MM.1S (cell line): ENCODE data around the gene LGR4.

Source experiments
- DNase-seq: peaks from one replicate; pipeline ENCODE4 v3.0.0-alpha.2; 2015
- H2AFZ ChIP-seq: fragments of 300-600 bp; sonication (generic); 2 replicates; pipeline ENCODE4 v1.6.0; 2016; ENCODE audit warnings: antibody characterized with exemption, low read length
- H3F3A ChIP-seq: fragments of 300-600 bp; sonication (generic); 2 replicates; pipeline ENCODE4 v1.6.1; 2016; ENCODE audit warnings: mild to moderate bottlenecking, antibody characterized with exemption, low read length, moderate library complexity, mixed read lengths; ENCODE audit not compliant: insufficient read depth
- H3K27ac ChIP-seq: fragments of 300-600 bp; sonication (generic); 2 replicates; pipeline ENCODE4 v1.5.1; 2016; ENCODE audit warnings: mild to moderate bottlenecking, low read length
- H3K27me3 ChIP-seq: fragments of 300-600 bp; sonication (generic); replicated peaks from 2 replicates; pipeline ENCODE4 v1.6.0; 2016; ENCODE audit warnings: low read length; ENCODE audit not compliant: insufficient read depth
- H3K36me3 ChIP-seq: fragments of 300-600 bp; sonication (generic); replicated peaks from 2 replicates; pipeline ENCODE4 v1.6.1; 2016; ENCODE audit warnings: mild to moderate bottlenecking, low read length, mixed read lengths; ENCODE audit not compliant: insufficient read depth
- H3K4me1 ChIP-seq: fragments of 300-600 bp; sonication (generic); 2 replicates; pipeline ENCODE4 v1.6.1; 2016; ENCODE audit warnings: low read length, mixed read lengths
- H3K4me2 ChIP-seq: fragments of 300-600 bp; sonication (generic); 2 replicates; pipeline ENCODE4 v1.6.0; 2016; ENCODE audit warnings: low read depth, low read length
- H3K4me3 ChIP-seq: fragments of 300-600 bp; sonication (generic); 2 replicates; pipeline ENCODE4 v1.5.1; 2016; ENCODE audit warnings: low read length, mixed read lengths
- H3K79me2 ChIP-seq: fragments of 300-600 bp; sonication (generic); 2 replicates; pipeline ENCODE4 v1.6.1; 2016; ENCODE audit warnings: mixed run types, low read length, mixed read lengths
- H3K9ac ChIP-seq: fragments of 300-600 bp; sonication (generic); 2 replicates; pipeline ENCODE4 v1.6.1; 2016; ENCODE audit warnings: low read length, mixed read lengths
- H3K9me2 ChIP-seq: fragments of 300-600 bp; sonication (generic); replicated peaks from 2 replicates; pipeline ENCODE4 v1.6.1; 2016; ENCODE audit warnings: mild to moderate bottlenecking, low read length, mixed read lengths; ENCODE audit not compliant: insufficient read depth
- H3K9me3 ChIP-seq: fragments of 300-600 bp; sonication (generic); replicated peaks from 2 replicates; pipeline ENCODE4 v1.6.1; 2016; ENCODE audit warnings: mild to moderate bottlenecking, low read length, mixed read lengths; ENCODE audit not compliant: insufficient read depth
- H4K20me1 ChIP-seq: fragments of 300-600 bp; sonication (generic); 2 replicates; pipeline ENCODE4 v1.6.1; 2016; ENCODE audit warnings: mild to moderate bottlenecking, low read length, moderate library complexity, mixed read lengths; ENCODE audit not compliant: insufficient read depth
- EZH2 ChIP-seq: fragments of 300-600 bp; sonication (generic); optimal IDR thresholded peaks from 2 replicates; pipeline ENCODE3; 2017; ENCODE audit warnings: low read depth, mild to moderate bottlenecking, antibody characterized with exemption, low read length, mixed read lengths
- EZH2phosphoT487 ChIP-seq: fragments of 300-600 bp; sonication (generic); IDR thresholded peaks from 2 replicates; pipeline ENCODE4 v1.6.1; 2018; ENCODE audit warnings: antibody characterized with exemption, low read length
- TF ChIP-seq, protein P1 (sequence below): fragments of 300-600 bp; sonication (generic); IDR thresholded peaks from 2 replicates; pipeline ENCODE4 v1.5.1; 2016; ENCODE audit warnings: antibody characterized with exemption, low read length, mixed read lengths

LGR4 gene

GRCh38 chr11:27390318-27391295 is 82.0 kb downstream of the LGR4 start:
- H3K79me2 ChIP-seq = no peaks in the 10 kb centered on the region
- no peaks in the 10 kb centered on the region for H3K27me3 ChIP-seq
- H3K4me2 ChIP-seq = no peak overlapping the region
- H3K4me3 ChIP-seq = no peak overlapping the region
- no peaks in the 10 kb centered on the region for H3K9me3 ChIP-seq
- no peak overlapping the region for H2AFZ ChIP-seq
- no peaks in the 10 kb centered on the region for H3K9me2 ChIP-seq
- H3K27ac ChIP-seq = no peak overlapping the region
- H4K20me1 ChIP-seq = no peaks in the 10 kb centered on the region
- no peaks in the 10 kb centered on the region for H3K4me1 ChIP-seq
- TF ChIP-seq EZH2 (no peak), EZH2phosphoT487 (no peak)
- TF ChIP-seq, protein P1, sequence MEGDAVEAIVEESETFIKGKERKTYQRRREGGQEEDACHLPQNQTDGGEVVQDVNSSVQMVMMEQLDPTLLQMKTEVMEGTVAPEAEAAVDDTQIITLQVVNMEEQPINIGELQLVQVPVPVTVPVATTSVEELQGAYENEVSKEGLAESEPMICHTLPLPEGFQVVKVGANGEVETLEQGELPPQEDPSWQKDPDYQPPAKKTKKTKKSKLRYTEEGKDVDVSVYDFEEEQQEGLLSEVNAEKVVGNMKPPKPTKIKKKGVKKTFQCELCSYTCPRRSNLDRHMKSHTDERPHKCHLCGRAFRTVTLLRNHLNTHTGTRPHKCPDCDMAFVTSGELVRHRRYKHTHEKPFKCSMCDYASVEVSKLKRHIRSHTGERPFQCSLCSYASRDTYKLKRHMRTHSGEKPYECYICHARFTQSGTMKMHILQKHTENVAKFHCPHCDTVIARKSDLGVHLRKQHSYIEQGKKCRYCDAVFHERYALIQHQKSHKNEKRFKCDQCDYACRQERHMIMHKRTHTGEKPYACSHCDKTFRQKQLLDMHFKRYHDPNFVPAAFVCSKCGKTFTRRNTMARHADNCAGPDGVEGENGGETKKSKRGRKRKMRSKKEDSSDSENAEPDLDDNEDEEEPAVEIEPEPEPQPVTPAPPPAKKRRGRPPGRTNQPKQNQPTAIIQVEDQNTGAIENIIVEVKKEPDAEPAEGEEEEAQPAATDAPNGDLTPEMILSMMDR = no peak
- no peak for DNase-seq
- no peaks in the 10 kb centered on the region for H3K36me3 ChIP-seq
- H3K9ac ChIP-seq = no peak overlapping the region
- no peaks in the 10 kb centered on the region for H3F3A ChIP-seq

DNA sequence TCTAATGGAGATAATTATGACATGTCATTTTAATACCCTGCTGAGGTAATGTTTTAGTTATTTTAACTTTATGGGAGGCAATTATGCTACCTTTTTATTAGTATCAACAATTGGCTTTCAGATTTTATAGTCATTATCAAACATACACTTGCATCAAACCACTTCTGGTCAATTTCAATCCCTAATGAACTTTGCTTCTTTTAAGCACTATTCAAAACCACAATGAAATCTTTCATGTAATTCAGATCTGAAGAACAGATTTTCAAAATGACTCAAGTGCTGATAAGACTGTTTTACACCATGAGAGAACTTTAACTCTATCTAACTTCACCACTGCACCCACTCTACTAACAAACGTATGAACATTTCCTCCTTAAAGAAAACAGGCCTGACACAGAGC is 83.7 kb downstream of the LGR4 start:
- Histone ChIP-seq H3K4me1 (no peaks in the 10 kb centered on the region), H3K79me2 (no peaks in the 10 kb centered on the region), H3K27me3 (no peaks in the 10 kb centered on the region), H3K36me3 (no peaks in the 10 kb centered on the region), H3K4me3 (no peak overlapping the region), H3K9me2 (no peaks in the 10 kb centered on the region), H2AFZ (no peak overlapping the region), H3K9me3 (no peaks in the 10 kb centered on the region), H3K9ac (no peak overlapping the region), H3K27ac (no peak overlapping the region), H3K4me2 (no peak overlapping the region), H4K20me1 (no peaks in the 10 kb centered on the region), H3F3A (no peaks in the 10 kb centered on the region)
- TF ChIP-seq, protein P1 = no peak
- TF ChIP-seq EZH2 (no peak), EZH2phosphoT487 (no peak)
- DNase-seq = no peak

DNA sequence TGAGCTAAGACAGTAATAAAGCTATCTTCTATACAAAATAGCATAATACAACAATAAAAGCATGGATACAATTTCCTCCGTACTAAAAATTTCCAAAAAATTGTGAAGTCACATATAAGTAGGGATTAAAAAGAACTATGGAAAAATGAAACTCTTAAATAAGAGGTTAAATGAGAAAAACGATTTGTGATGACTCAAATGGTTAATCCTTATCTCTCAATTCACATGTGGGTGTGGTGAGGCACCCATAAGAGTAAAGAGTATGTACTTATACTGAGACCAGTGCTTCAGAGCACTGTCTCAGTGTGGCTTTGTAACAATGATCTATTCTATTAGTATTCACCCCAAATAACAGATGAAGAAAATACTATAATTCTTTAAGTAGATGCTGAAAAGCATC is 84.6 kb downstream of the LGR4 start:
- H3K9me3 ChIP-seq = no peaks in the 10 kb centered on the region
- no peaks in the 10 kb centered on the region for H3K79me2 ChIP-seq

More for the DNA sequence above, 84.6 kb downstream of the LGR4 start:
- H3K9ac ChIP-seq = no peak overlapping the region
- no peaks in the 10 kb centered on the region for H3K9me2 ChIP-seq
- H3K4me2 ChIP-seq = no peak overlapping the region
- H4K20me1 ChIP-seq = no peaks in the 10 kb centered on the region
- H3K4me1 ChIP-seq = no peaks in the 10 kb centered on the region
- no peak overlapping the region for H3K4me3 ChIP-seq
- no peaks in the 10 kb centered on the region for H3K27me3 ChIP-seq
- TF ChIP-seq, protein P1 = no peak
- TF ChIP-seq EZH2phosphoT487 (no peak), EZH2 (no peak)
- no peak overlapping the region for H2AFZ ChIP-seq
- DNase-seq = no peak
- no peaks in the 10 kb centered on the region for H3K36me3 ChIP-seq
- no peaks in the 10 kb centered on the region for H3F3A ChIP-seq
- no peak overlapping the region for H3K27ac ChIP-seq
